K562 (cell line): Measurements from ENCODE around the gene AAGAB. TPM values are rescaled to one million over a fixed set of nuclear protein-coding genes. Genes with fewer than 3 reads are reported as not detected.

Experiments used
- ATAC-seq: fragments of 200-7000 bp; cut with Tn5 transposase; 3 replicates; pipeline ENCODE4 v1.9.1; 2020; ENCODE audit warnings: moderate library complexity
- BruUV-seq: library from RNA; stranded (reverse); fragments of 400-500 nt; replicated peaks from 2 replicates; lab custom pipeline; 2021; lab: Mats Ljungman, UMichigan
- CTCF ChIA-PET: fragments of 300-600 bp; formaldehyde crosslinking; extraction: SDS; loops from one replicate; lab custom pipeline; 2021; ENCODE audit warnings: low intra/inter-chr PET ratio; lab: Yijun Ruan, JAX
- POLR2A ChIA-PET: fragments of 300-600, 350-650 bp; sonication (Branson Sonifier 250); formaldehyde crosslinking; extraction: SDS; loops from one replicate; lab custom pipeline; 2021; ENCODE audit warnings: antibody characterized with exemption, inconsistent platforms; lab: Yijun Ruan, JAX
- DNase-seq, 4 experiments: peaks; one replicate each; pipeline versions ENCODE4 v3.0.0 to v3.0.0-alpha.2; 2011 to 2018; ENCODE audit warnings: low spot score in 3 of 4, mixed read lengths in 3 of 4; ENCODE audit errors: extremely low read depth in 1 of 4
- FAIRE-seq: peaks from 2 replicates; lab custom pipeline; 2011; peaks lifted over from hg19 to GRCh38; lab: Jason Lieb, UNC
- H2AFZ ChIP-seq: 2 replicates; pipeline ENCODE4 v1.6.0; 2011; ENCODE audit warnings: low read depth, low read length, control low read depth, inconsistent platforms
- H3K27ac ChIP-seq: fragments of 200-600 bp; 3 replicates; pipeline ENCODE4 v1.8.0; 2011; ENCODE audit warnings: low read depth, mild to moderate bottlenecking, control low read depth, inconsistent platforms, low read length, moderate library complexity, mixed read lengths; ENCODE audit errors: extremely low read depth
- H3K27me3 ChIP-seq, 2 experiments: fragments of 300-600 bp in 1 of 2; 2 replicates in 1 of 2; 3 replicates in 1 of 2; pipeline versions ENCODE4 v1.6.0 to v1.8.0; 2011; ENCODE audit warnings: inconsistent platforms in 2 of 2, low read length in 2 of 2, mild to moderate bottlenecking in 1 of 2, mixed read lengths in 1 of 2, moderate library complexity in 1 of 2; ENCODE audit not compliant: control insufficient read depth in 2 of 2, insufficient read depth in 2 of 2
- H3K36me3 ChIP-seq: fragments of 300-600 bp; 3 replicates; pipeline ENCODE4 v1.8.0; 2011; ENCODE audit warnings: mild to moderate bottlenecking, low read length, inconsistent platforms; ENCODE audit not compliant: control insufficient read depth, insufficient read depth
- H3K4me1 ChIP-seq, 2 experiments: fragments of 200-600 bp in 1 of 2; replicated peaks in 1 of 2; 2 replicates in 1 of 2; 3 replicates in 1 of 2; pipeline versions ENCODE4 v1.5.1 to v1.8.0; 2011; ENCODE audit warnings: inconsistent platforms in 2 of 2, low read length in 2 of 2, mild to moderate bottlenecking in 1 of 2, mixed read lengths in 1 of 2, moderate library complexity in 1 of 2; ENCODE audit not compliant: control insufficient read depth in 2 of 2, insufficient read depth in 2 of 2
- H3K4me2 ChIP-seq: 2 replicates; pipeline ENCODE4 v1.6.1; 2011; ENCODE audit warnings: low read length, control low read depth, inconsistent platforms, mixed read lengths; ENCODE audit not compliant: insufficient read depth
- H3K4me3 ChIP-seq: fragments of 200-600 bp; sonication (generic), shearing (Covaris generic); 2 replicates; pipeline ENCODE4 v1.5.1; 2016; ENCODE audit warnings: control low read depth, inconsistent platforms
- H3K79me2 ChIP-seq: fragments of 200-600 bp; 3 replicates; pipeline ENCODE4 v1.8.0; 2011; ENCODE audit warnings: low read length, inconsistent platforms; ENCODE audit not compliant: control insufficient read depth, insufficient read depth
- H3K9ac ChIP-seq, 2 experiments: 2 replicates each; pipeline versions ENCODE4 v1.6.0 to v1.6.1; 2011; ENCODE audit warnings: low read depth in 2 of 2, low read length in 2 of 2, control low read depth in 1 of 2, inconsistent platforms in 1 of 2, mild to moderate bottlenecking in 1 of 2, mixed read lengths in 1 of 2; ENCODE audit not compliant: insufficient read depth in 1 of 2
- H3K9me1 ChIP-seq: one replicate; pipeline ENCODE4 v1.6.0; 2011; ENCODE audit warnings: inconsistent platforms, mild to moderate bottlenecking, low read length, moderate library complexity; ENCODE audit not compliant: control insufficient read depth, insufficient read depth
- H3K9me3 ChIP-seq: replicated peaks from 2 replicates; pipeline ENCODE4 v1.5.1; 2011; ENCODE audit warnings: low read depth, low read length, inconsistent platforms; ENCODE audit not compliant: control insufficient read depth, insufficient read depth
- H4K20me1 ChIP-seq: replicated peaks from 2 replicates; pipeline ENCODE4 v1.6.1; 2011; ENCODE audit warnings: low read length, inconsistent platforms, mixed read lengths; ENCODE audit not compliant: control insufficient read depth, insufficient read depth
- EHMT2 ChIP-seq: fragments of 450-650 bp; IDR thresholded peaks from 2 replicates; pipeline ENCODE4 v1.6.1; 2018; ENCODE audit warnings: antibody characterized with exemption
- EWSR1 ChIP-seq: fragments of 450-650 bp; IDR thresholded peaks from 2 replicates; pipeline ENCODE4 v1.6.1; 2018; ENCODE audit warnings: borderline replicate concordance, mild to moderate bottlenecking, low read depth, moderate library complexity; ENCODE audit not compliant: partially characterized antibody
- FOXK2 ChIP-seq, 2 experiments: fragments of 450-650 bp; IDR thresholded peaks in 1 of 2; conservative IDR thresholded peaks in 1 of 2; 2 replicates each; pipeline ENCODE4 v1.6.1; 2016; ENCODE audit warnings: low read depth in 2 of 2, mild to moderate bottlenecking in 1 of 2
- IFI16 ChIP-seq: fragments of 250-450 bp; sonication (Bioruptor Pico); IDR thresholded peaks from 2 replicates; pipeline ENCODE4 v2.1.2; 2022; ENCODE audit warnings: mild to moderate bottlenecking, inconsistent platforms
- NFIC ChIP-seq: fragments of 450-650 bp; IDR thresholded peaks from 2 replicates; pipeline ENCODE4 v1.6.1; 2017; ENCODE audit warnings: mild to moderate bottlenecking, inconsistent platforms
- POLR2A ChIP-seq: fragments of 450-650 bp; conservative IDR thresholded peaks from 2 replicates; pipeline ENCODE4 v1.6.1; 2016
- RAD21 ChIP-seq, 2 experiments: fragments of 250-450 bp in 1 of 2; fragments of 450-650 bp in 1 of 2; sonication (Bioruptor Pico) in 1 of 2; formaldehyde crosslinking in 1 of 2; IDR thresholded peaks in 1 of 2; conservative IDR thresholded peaks in 1 of 2; 2 replicates each; pipeline versions ENCODE4 v1.4.0 to v1.8.0; 2020 to 2022; ENCODE audit warnings: mild to moderate bottlenecking in 2 of 2, moderate library complexity in 1 of 2
- RBM22 ChIP-seq: fragments of 200-400 bp; formaldehyde crosslinking; IDR thresholded peaks from 2 replicates; pipeline ENCODE4 v1.6.1; 2018; ENCODE audit warnings: low read length, low read depth; ENCODE audit not compliant: poor library complexity, severe bottlenecking
- ZBTB8A ChIP-seq: fragments of 450-650 bp; IDR thresholded peaks from 2 replicates; pipeline ENCODE4 v1.6.1; 2018; ENCODE audit warnings: mild to moderate bottlenecking, moderate library complexity; ENCODE audit not compliant: partially characterized antibody
- WGBS: fragments of 100-300 bp; shearing (Covaris generic); methylation state at CpG from one replicate; pipeline ENCODE4 v1.1.6; 2016; ENCODE audit warnings: low coverage, mixed read lengths; ENCODE audit not compliant: insufficient coverage; ENCODE audit errors: missing lambda C conversion rate; 5-methylcytosine and 5-hydroxymethylcytosine counted together
- in situ Hi-C: fragments of 300-500 bp; cut with MboI; formaldehyde crosslinking; loops from 4 replicates; pipeline ENCODE4 v1.15.0; 2018; ENCODE audit warnings: inconsistent platforms, mixed read lengths
- intact Hi-C: fragments of 100-400 bp; cut with micrococcal nuclease; formaldehyde crosslinking; loops from 2 replicates; pipeline ENCODE4 v1.14.2; 2022
- polyA plus RNA-seq, 8 experiments: library from polyadenylated mRNA; depleted of rRNA in 4 of 8; stranded (reverse) in 5 of 8; unstranded in 3 of 8; fragments of >200 nt; fragmentation: Nextera tagmentation in 2 of 8; fragmentation: Illumina TruSeq in 1 of 8; extraction: Ambion mirVana in 2 of 8; extraction: Trizol in 1 of 8; gene quantifications; 2 replicates each; pipeline versions ENCODE4 v1.2.1 to v1.2.3, GENCODE V29; 2011 to 2014; ENCODE audit warnings: inconsistent platforms in 1 of 8, missing spikeins in 1 of 8
- total RNA-seq, 7 experiments: library from RNA; depleted of rRNA in 6 of 7; stranded (reverse); fragments of >200 nt in 6 of 7; fragmentation: Illumina TruSeq in 2 of 7; extraction: Trizol in 2 of 7; gene quantifications; 2 replicates each; pipeline versions ENCODE4 v1.2.1 to v1.2.3, GENCODE V29; 2011 to 2021; ENCODE audit warnings: low replicate concordance in 1 of 7
- TF ChIP-seq, protein P1 (sequence below): sonication (generic); formaldehyde crosslinking; IDR thresholded peaks from 2 replicates; pipeline ENCODE4 v1.8.0; 2022; ENCODE audit warnings: mild to moderate bottlenecking, low read depth, missing genetic modification reagents
- TF ChIP-seq, protein P2 (sequence below): sonication (generic); formaldehyde crosslinking; IDR thresholded peaks from 2 replicates; pipeline ENCODE4 v1.8.0; 2023; ENCODE audit warnings: mild to moderate bottlenecking, missing genetic modification reagents
- TF ChIP-seq, protein P3 (sequence below), 3 experiments: IDR thresholded peaks in 2 of 3; conservative IDR thresholded peaks in 1 of 3; 2 replicates each; pipeline ENCODE4 v1.5.1; 2011 to 2012; ENCODE audit warnings: low read length in 3 of 3, mild to moderate bottlenecking in 3 of 3, control low read depth in 2 of 3, improper control_type of control experiment in 1 of 3, inconsistent platforms in 1 of 3, low read depth in 1 of 3, mixed read lengths in 1 of 3, moderate library complexity in 1 of 3; ENCODE audit not compliant: insufficient read depth in 2 of 3
- TF ChIP-seq, protein P4 (sequence below): sonication (generic); formaldehyde crosslinking; IDR thresholded peaks from 2 replicates; pipeline ENCODE4 v1.8.1; 2022; ENCODE audit warnings: missing genetic modification reagents

Gene AAGAB
- total and polyA plus RNA-seq, 9 of the 15 experiments (the other 6 are each of a cell fraction or from before 2014, with no cell fraction given) = 17.8 to 109 (median 58.3) TPM

DNA sequence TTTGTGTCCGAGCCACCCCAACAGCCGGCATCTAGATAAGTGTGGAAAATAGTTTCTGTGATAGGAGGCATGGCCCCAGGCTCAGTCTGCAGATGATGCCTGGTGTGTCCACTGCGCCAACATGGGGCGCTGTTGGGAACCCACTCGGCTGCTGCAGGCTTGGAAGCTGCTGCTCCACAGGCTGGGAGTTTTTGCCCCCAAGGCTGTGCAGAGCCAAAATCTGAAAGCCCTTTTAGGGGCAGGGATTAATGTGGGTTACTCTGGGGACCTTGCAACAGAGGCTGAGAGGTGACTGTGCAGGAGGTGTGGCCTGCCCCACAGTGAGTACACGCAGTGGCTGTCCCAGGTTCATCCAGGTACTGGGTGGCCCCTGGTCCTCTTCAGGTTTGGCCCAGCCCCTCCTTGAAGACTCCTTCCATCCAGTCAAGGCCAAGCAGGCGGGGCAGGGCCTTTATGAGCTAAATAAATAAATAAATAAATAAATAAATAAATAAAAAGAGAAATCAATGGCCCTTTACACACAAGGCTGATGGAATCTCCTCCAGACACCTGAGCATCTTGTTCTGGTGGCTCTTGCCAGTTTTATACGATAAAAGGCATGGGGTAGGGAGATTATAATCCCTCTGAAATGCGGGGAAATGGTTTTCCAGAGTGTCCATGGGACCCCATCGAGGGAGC, 73.8 kb downstream of the AAGAB start:
- WGBS = 87% methylated on average over 10 of the region's 10 CpGs
- no peak overlapping the region for H3K4me3 ChIP-seq
- no peaks in the 10 kb centered on the region for H3K79me2 ChIP-seq
- H2AFZ ChIP-seq = no peak overlapping the region
- 0 out of 3 replicates have a peak, but pooled peaks have one; percentile 14 for ATAC-seq
- no peak for FAIRE-seq
- peaks cover 5% of the 10 kb centered on the region for H3K9me1 ChIP-seq
- no peak overlapping the region for H3K4me2 ChIP-seq
- no peaks in the 10 kb centered on the region for H3K9me3 ChIP-seq
- no peak for DNase-seq
- TF ChIP-seq RAD21 (CRISPR knock-in tag; conservative IDR thresholded peaks at IDR 0.05 in 1 of 2, IDR thresholded peaks at IDR 0.05 in 1 of 2) = 0 out of 4 replicates have a peak, but pooled peaks of 1 of the 2 experiments have one; percentile 10
- no peak for TF ChIP-seq EWSR1
- TF ChIP-seq IFI16 = no peak
- no peak for TF ChIP-seq FOXK2 (conservative IDR thresholded peaks at IDR 0.05 in 1 of 2, IDR thresholded peaks at IDR 0.05 in 1 of 2; ENCODE audit: low read depth in 2 of 2)
- TF ChIP-seq, protein P1, sequence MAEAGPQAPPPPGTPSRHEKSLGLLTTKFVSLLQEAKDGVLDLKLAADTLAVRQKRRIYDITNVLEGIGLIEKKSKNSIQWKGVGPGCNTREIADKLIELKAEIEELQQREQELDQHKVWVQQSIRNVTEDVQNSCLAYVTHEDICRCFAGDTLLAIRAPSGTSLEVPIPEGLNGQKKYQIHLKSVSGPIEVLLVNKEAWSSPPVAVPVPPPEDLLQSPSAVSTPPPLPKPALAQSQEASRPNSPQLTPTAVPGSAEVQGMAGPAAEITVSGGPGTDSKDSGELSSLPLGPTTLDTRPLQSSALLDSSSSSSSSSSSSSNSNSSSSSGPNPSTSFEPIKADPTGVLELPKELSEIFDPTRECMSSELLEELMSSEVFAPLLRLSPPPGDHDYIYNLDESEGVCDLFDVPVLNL = no peak
- TF ChIP-seq NFIC = no peak
- TF ChIP-seq, protein P2, sequence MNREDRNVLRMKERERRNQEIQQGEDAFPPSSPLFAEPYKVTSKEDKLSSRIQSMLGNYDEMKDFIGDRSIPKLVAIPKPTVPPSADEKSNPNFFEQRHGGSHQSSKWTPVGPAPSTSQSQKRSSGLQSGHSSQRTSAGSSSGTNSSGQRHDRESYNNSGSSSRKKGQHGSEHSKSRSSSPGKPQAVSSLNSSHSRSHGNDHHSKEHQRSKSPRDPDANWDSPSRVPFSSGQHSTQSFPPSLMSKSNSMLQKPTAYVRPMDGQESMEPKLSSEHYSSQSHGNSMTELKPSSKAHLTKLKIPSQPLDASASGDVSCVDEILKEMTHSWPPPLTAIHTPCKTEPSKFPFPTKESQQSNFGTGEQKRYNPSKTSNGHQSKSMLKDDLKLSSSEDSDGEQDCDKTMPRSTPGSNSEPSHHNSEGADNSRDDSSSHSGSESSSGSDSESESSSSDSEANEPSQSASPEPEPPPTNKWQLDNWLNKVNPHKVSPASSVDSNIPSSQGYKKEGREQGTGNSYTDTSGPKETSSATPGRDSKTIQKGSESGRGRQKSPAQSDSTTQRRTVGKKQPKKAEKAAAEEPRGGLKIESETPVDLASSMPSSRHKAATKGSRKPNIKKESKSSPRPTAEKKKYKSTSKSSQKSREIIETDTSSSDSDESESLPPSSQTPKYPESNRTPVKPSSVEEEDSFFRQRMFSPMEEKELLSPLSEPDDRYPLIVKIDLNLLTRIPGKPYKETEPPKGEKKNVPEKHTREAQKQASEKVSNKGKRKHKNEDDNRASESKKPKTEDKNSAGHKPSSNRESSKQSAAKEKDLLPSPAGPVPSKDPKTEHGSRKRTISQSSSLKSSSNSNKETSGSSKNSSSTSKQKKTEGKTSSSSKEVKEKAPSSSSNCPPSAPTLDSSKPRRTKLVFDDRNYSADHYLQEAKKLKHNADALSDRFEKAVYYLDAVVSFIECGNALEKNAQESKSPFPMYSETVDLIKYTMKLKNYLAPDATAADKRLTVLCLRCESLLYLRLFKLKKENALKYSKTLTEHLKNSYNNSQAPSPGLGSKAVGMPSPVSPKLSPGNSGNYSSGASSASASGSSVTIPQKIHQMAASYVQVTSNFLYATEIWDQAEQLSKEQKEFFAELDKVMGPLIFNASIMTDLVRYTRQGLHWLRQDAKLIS (CRISPR knock-in tag) = no peak
- no peak for TF ChIP-seq EHMT2
- TF ChIP-seq, protein P3, sequence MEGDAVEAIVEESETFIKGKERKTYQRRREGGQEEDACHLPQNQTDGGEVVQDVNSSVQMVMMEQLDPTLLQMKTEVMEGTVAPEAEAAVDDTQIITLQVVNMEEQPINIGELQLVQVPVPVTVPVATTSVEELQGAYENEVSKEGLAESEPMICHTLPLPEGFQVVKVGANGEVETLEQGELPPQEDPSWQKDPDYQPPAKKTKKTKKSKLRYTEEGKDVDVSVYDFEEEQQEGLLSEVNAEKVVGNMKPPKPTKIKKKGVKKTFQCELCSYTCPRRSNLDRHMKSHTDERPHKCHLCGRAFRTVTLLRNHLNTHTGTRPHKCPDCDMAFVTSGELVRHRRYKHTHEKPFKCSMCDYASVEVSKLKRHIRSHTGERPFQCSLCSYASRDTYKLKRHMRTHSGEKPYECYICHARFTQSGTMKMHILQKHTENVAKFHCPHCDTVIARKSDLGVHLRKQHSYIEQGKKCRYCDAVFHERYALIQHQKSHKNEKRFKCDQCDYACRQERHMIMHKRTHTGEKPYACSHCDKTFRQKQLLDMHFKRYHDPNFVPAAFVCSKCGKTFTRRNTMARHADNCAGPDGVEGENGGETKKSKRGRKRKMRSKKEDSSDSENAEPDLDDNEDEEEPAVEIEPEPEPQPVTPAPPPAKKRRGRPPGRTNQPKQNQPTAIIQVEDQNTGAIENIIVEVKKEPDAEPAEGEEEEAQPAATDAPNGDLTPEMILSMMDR (IDR thresholded peaks at IDR 0.05 in 2 of 3, conservative IDR thresholded peaks at IDR 0.05 in 1 of 3; ENCODE audit: insufficient read depth in 2 of 3, low read depth in 1 of 3, low read length in 3 of 3) = peak in 1 of 3 experiments; percentile 22; a peak in 2 of 6 replicates
- no peak for TF ChIP-seq ZBTB8A
- TF ChIP-seq, protein P4, sequence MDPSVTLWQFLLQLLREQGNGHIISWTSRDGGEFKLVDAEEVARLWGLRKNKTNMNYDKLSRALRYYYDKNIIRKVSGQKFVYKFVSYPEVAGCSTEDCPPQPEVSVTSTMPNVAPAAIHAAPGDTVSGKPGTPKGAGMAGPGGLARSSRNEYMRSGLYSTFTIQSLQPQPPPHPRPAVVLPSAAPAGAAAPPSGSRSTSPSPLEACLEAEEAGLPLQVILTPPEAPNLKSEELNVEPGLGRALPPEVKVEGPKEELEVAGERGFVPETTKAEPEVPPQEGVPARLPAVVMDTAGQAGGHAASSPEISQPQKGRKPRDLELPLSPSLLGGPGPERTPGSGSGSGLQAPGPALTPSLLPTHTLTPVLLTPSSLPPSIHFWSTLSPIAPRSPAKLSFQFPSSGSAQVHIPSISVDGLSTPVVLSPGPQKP (CRISPR knock-in tag) = no peak
- peak; percentile 14 for TF ChIP-seq RBM22
- no peak for TF ChIP-seq POLR2A
- CTCF ChIA-PET = interaction anchor here (0.7 kb wide), 1 partner anchor 234 kb away, joined by 3 read pairs; no protein-coding TSS in a partner anchor
- H3K27ac ChIP-seq = no peak overlapping the region
- H3K9ac ChIP-seq = no peak overlapping the region
- H3K4me1 ChIP-seq = peaks cover 14 to 20% of the 10 kb centered on the region in 2 experiments
- in situ Hi-C loops (no loop called here), intact Hi-C loops (no loop called here)
- no TSS peak for BruUV-seq
- peaks cover 53% of the 10 kb centered on the region; the same call in 2 of the 3 replicates for H3K36me3 ChIP-seq
- peaks cover 20% of the 10 kb centered on the region; the same call in 1 of the 2 replicates for H4K20me1 ChIP-seq
- H3K27me3 ChIP-seq = no peaks in the 10 kb centered on the region
- POLR2A ChIA-PET = no interaction called here
